Ishikawa (cell line): Measurements from ENCODE around the gene CLCN4.

Experiments used
- EGR1 ChIP-seq: IDR thresholded peaks from 2 replicates; pipeline ENCODE4 v1.6.1; 2012
- TAF1 ChIP-seq: IDR thresholded peaks from 2 replicates; pipeline ENCODE4 v1.6.1; 2012; ENCODE audit warnings: low read depth, mild to moderate bottlenecking
- TF ChIP-seq, protein P1 (sequence below): IDR thresholded peaks from 2 replicates; pipeline ENCODE4 v1.6.1; 2012; ENCODE audit warnings: low read depth, mild to moderate bottlenecking

DNA sequence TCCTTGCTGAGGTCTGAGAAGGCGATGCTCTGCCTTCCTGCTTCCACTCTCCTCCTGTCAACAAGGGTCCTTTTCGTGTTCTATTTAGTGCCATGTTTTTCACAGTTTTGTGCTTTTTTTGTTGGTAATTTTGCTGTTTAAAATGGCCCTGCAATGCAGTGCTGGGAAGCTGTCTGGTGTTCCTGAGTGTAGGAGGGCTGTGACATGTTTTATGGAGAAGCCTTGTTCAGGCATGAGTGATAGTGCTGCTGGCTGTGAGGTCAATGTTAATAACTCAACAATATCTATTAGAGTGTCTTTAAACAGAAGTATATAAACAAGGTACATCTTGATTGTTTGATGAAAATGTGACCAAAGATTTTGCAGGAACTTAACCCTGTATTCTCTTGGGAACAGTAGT, 27.6 kb downstream of the CLCN4 start:
- TF ChIP-seq, protein P1, sequence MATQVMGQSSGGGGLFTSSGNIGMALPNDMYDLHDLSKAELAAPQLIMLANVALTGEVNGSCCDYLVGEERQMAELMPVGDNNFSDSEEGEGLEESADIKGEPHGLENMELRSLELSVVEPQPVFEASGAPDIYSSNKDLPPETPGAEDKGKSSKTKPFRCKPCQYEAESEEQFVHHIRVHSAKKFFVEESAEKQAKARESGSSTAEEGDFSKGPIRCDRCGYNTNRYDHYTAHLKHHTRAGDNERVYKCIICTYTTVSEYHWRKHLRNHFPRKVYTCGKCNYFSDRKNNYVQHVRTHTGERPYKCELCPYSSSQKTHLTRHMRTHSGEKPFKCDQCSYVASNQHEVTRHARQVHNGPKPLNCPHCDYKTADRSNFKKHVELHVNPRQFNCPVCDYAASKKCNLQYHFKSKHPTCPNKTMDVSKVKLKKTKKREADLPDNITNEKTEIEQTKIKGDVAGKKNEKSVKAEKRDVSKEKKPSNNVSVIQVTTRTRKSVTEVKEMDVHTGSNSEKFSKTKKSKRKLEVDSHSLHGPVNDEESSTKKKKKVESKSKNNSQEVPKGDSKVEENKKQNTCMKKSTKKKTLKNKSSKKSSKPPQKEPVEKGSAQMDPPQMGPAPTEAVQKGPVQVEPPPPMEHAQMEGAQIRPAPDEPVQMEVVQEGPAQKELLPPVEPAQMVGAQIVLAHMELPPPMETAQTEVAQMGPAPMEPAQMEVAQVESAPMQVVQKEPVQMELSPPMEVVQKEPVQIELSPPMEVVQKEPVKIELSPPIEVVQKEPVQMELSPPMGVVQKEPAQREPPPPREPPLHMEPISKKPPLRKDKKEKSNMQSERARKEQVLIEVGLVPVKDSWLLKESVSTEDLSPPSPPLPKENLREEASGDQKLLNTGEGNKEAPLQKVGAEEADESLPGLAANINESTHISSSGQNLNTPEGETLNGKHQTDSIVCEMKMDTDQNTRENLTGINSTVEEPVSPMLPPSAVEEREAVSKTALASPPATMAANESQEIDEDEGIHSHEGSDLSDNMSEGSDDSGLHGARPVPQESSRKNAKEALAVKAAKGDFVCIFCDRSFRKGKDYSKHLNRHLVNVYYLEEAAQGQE, result no peak
- TF ChIP-seq EGR1 (no peak), TAF1 (no peak)
